ENCODE data around the gene VPS35L. TPM values are rescaled to one million over a fixed set of nuclear protein-coding genes. Genes with fewer than 3 reads are reported as not detected.
A peak's percentile ranks its signal among the peaks of the same experiment; 100 is the strongest.

The VPS35L gene
- total RNA-seq, 1 experiment from 2014 or later: 27.9 TPM

- no peak for DNase-seq (ENCODE audit: extremely low read depth, low read depth)
Observed at GRCh38 chr16:19589106-19589505, 33.6 kb downstream of the VPS35L start.

DNA sequence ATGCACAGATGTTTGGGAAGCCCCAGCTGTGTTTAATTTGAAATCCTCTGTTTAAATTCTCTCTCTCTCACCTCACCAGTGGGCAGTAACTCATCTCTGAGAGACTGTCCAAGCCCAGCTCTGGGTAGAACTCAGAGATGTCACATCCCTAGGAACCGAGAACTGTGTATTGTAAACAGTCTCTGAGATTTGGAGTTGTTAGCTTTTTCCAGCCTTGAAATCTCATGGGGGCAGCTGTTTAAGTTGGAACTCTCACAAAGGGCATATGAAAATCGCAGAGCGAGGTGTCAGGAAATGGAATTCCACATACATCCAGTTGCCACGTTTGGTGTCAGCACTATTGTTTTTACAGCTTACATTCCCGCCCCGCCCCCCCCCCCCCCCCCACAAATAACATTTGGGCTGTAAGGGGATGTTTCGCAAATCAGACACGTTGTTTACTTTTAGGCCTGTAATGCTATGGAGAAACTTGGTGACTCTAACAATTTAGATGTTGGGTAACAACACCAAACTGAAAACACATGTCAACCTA lies 34.3 kb downstream of the VPS35L start:
- DNase-seq (ENCODE audit: extremely low read depth, low read depth): peak; percentile 22

GRCh38 chr16:19595043-19595767 lies 39.7 kb downstream of the VPS35L start:
- no peak for DNase-seq (ENCODE audit: extremely low read depth, low read depth)

GRCh38 chr16:19598805-19599510 lies 43.5 kb downstream of the VPS35L start:
- no peak for DNase-seq (ENCODE audit: extremely low read depth, low read depth)

GRCh38 chr16:19599968-19600716 lies 44.6 kb downstream of the VPS35L start:
- DNase-seq (ENCODE audit: extremely low read depth, low read depth): no peak

GRCh38 chr16:19601083-19601976 lies 45.8 kb downstream of the VPS35L start:
- peak; percentile 23 for DNase-seq (ENCODE audit: extremely low read depth, low read depth)

DNA sequence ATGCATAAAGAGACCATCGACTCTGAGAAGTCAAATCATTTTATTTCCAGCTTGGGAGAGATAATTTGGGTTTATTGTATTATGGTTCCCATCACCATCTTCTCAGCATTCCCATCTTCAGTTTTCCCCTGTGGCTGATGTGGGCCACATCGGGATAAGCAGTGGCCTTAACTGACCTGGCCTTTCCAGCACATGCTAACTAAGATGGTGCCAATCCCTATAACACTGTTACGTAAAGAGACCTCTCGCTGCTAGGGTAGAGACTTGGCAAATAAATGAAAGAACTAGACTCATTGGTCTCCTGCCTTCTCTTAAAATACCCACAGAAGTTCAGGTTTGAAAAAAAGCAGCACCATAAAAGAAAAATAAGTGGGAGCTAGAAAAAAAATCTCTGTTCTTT lies 49.4 kb downstream of the VPS35L start:
- no peak for DNase-seq (ENCODE audit: extremely low read depth, low read depth)

DNA sequence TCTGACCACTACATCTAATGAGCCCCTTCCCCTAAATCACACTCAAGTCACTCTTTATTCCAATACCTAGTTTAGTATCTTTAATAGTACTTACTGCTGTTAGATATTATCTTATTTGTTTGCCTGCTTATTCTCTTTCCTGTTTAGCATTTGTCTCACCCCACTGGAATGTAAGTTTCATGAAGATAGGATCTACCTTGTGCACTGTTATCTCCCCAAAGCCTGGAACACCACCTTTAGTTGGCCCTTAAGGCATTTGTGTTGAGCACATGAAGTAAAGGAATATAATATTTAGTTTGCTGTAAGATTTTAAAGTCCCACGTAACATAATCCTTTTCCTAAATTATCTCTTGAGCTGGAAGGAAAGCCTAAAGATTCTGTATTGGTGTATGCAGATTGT lies 50.2 kb downstream of the VPS35L start:
- DNase-seq (ENCODE audit: extremely low read depth, low read depth): no peak

DNA sequence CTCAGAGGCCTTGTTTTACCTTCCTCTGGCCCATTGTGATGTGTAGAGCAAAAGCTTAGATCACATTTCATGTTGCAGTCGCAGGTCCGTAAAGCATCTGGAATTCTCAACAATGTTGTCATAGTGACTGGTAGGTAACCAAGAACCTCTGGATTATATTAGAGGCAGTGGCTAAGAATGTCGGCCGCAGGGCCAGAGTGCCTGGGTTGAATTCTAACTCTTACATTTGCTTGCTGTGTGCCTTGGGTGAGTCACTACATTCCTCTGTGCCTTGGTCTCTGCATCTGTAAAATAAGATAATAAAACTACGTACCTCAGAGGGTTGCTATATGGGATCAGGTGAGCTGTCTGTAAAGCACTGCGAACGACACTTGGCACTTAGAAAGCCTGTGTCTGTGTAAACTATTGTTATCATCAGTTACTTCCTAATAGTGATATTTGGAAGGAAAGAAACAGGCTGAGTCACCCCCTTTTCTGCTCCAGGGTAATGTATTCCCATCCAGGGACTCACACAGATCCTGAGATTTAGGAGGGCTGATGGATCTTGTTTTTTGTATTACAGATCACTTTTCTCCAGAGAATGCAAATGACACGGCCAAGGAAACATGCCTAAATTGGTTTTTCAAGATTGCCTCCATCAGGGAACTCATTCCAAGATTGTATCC lies 52.2 kb downstream of the VPS35L start:
- DNase-seq (ENCODE audit: extremely low read depth, low read depth): no peak

- no peak for DNase-seq (ENCODE audit: extremely low read depth, low read depth)
Observed at GRCh38 chr16:19609359-19609758, 53.9 kb downstream of the VPS35L start.

DNA sequence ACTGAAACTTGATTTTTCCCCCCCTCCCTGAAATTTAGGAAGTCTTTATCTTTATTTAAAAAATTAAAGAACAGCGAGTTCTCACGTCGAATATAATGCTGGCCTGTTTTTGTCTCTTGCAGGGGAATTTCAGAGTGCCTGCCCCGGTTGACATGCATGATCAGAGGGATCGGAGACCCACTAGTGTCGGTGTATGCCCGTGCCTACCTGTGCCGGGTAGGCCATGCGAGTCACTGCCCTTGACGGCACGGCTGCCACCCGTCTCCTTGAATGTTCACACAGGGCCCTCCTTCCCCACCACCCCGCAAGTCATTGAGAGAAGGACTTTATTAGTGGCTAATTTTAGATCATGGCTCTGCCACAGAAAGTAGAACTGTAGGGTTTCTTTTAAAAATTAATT lies 54.7 kb downstream of the VPS35L start:
- no peak for DNase-seq (ENCODE audit: extremely low read depth, low read depth)

DNA sequence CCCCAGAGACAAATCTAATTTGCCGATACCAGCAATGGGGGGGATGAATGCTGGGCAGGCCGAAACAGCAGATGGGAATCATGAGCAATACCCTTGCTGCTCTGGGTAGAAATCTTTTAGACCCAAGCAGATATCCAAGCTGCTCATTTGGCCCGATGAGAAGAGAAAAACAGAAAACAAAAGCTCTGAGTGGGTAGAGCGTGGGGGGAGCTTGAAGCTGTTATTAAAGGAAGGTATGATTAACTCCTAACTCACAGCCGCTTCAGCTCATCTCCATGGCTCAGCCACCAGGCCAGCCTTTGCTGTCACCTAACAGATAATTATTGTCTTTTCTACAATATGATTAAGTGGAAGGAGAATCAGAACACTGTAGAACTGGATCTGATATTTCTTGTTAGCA lies 58.3 kb downstream of the VPS35L start:
- DNase-seq (ENCODE audit: extremely low read depth, low read depth): no peak

GRCh38 chr16:19616241-19616640 lies 60.7 kb downstream of the VPS35L start:
- DNase-seq (ENCODE audit: extremely low read depth, low read depth): no peak

- DNase-seq (ENCODE audit: extremely low read depth, low read depth): no peak
Observed at GRCh38 chr16:19618876-19619275, 63.4 kb downstream of the VPS35L start.

DNA sequence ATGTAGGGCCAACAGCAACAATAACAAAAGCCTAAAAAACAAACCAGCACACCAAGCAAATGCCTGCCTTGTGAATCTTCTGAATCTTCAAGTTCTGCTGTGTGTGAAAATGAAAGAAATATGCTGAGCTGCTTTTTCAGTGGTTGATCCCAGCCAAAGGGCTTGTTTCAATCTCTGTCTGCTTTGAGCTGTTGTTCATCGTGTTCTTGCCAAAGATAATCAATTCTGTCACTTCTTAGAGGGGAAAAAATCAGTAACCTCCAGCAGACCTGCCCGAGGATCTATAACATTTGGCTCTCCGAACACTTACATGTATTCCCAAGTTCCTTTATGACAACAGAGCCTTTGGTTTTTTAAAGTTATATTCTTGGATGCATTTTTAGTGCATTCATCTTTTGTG lies 65.9 kb downstream of the VPS35L start:
- DNase-seq (ENCODE audit: extremely low read depth, low read depth): no peak

GRCh38 chr16:19625039-19625438 lies 69.5 kb downstream of the VPS35L start:
- no peak for DNase-seq (ENCODE audit: extremely low read depth, low read depth)

- no peak for DNase-seq (ENCODE audit: extremely low read depth, low read depth)
Observed at GRCh38 chr16:19636436-19637267, 81.1 kb downstream of the VPS35L start.

DNA sequence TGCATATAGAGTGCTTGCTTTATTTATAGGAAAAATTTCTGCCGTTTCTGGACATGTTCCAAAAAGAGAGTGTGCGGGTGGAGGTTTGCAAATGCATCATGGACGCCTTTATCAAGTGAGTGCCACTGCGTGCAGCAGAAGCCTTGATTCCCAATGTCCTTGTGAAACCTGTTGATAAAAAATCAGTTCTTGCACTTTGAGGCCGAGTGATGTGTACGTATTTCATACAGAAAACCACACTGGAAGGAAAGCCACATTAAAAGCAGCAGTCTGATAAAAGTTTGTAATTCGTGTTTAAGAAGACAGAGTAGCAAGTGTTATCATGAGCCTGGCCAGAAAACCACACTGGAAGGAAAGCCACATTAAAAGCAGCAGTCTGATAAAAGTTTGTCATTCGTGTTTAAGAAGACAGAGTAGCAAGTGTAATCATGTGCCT lies 84.5 kb downstream of the VPS35L start:
- no peak for DNase-seq (ENCODE audit: extremely low read depth, low read depth)

DNA sequence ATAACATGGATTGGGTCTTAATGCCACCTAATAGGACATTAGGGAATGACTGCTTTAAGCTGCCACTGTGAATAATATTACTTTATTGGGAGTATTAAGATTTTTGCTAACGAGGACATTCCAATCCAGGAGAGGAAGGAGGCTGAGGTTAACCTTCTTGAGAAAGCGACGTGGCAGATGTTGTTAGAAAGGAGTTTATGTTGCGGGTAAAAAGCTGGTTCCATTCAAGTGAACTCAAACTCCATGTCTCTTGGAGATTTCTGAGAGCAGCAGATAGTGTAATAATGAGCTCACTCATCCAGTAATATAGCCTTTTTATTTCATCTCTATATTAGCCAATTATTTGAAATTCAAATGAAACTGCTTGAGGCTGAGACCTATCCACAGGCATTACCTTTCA lies 87.0 kb downstream of the VPS35L start:
- no peak for DNase-seq (ENCODE audit: extremely low read depth, low read depth)
